ENCODE data around the gene PFN1.

Gene PFN1

GRCh38 chr17:4969551-4970173, 21.3 kb upstream of the PFN1 start:
- H3K27me3 Mint-ChIP-seq (ENCODE audit: low read depth) = no peaks in the 10 kb centered on the region
- H3K4me1 Mint-ChIP-seq = peaks cover 29% of the 10 kb centered on the region
- no peak overlapping the region for H3K4me3 Mint-ChIP-seq
- no peak overlapping the region for H3K27ac Mint-ChIP-seq
- peaks cover 31% of the 10 kb centered on the region for H3K36me3 Mint-ChIP-seq (ENCODE audit: low read depth)
- TF ChIP-seq CTCF (IDR thresholded peaks at IDR 0.05; ENCODE audit: unreplicated experiment in 3 of 3) = no peak
- H3K9me3 Mint-ChIP-seq = no peaks in the 10 kb centered on the region

- H3K36me3 Mint-ChIP-seq (ENCODE audit: low read depth) = peaks cover 26% of the 10 kb centered on the region
- no peaks in the 10 kb centered on the region for H3K27me3 Mint-ChIP-seq (ENCODE audit: low read depth)
- peaks cover 29% of the 10 kb centered on the region for H3K4me1 Mint-ChIP-seq
- H3K4me3 Mint-ChIP-seq = no peak overlapping the region
- no peaks in the 10 kb centered on the region for H3K9me3 Mint-ChIP-seq
- TF ChIP-seq CTCF (IDR thresholded peaks at IDR 0.05; ENCODE audit: unreplicated experiment in 3 of 3) = no peak
- no peak overlapping the region for H3K27ac Mint-ChIP-seq
These were observed 20.8 kb upstream of the PFN1 start for GRCh38 chr17:4969047-4969550.

GRCh38 chr17:4968486-4969046, 20.2 kb upstream of the PFN1 start:
- no peak overlapping the region for H3K27ac Mint-ChIP-seq
- H3K27me3 Mint-ChIP-seq (ENCODE audit: low read depth) = no peaks in the 10 kb centered on the region
- H3K4me3 Mint-ChIP-seq = no peak overlapping the region
- peaks cover 22% of the 10 kb centered on the region for H3K36me3 Mint-ChIP-seq (ENCODE audit: low read depth)
- no peak for TF ChIP-seq CTCF (IDR thresholded peaks at IDR 0.05; ENCODE audit: unreplicated experiment in 3 of 3)
- H3K4me1 Mint-ChIP-seq = peaks cover 29% of the 10 kb centered on the region
- no peaks in the 10 kb centered on the region for H3K9me3 Mint-ChIP-seq

GRCh38 chr17:4967539-4968485, 19.5 kb upstream of the PFN1 start, which contains the start of gene SPAG7:
Gene SPAG7 (minus strand): TSS chr17:4967817. CDS start chr17:4967804, 13 bp downstream.
- no peak for TF ChIP-seq CTCF (IDR thresholded peaks at IDR 0.05; ENCODE audit: unreplicated experiment in 3 of 3)
- no peaks in the 10 kb centered on the region for H3K27me3 Mint-ChIP-seq (ENCODE audit: low read depth)
- no peak within 1 kb of the TSS for H3K4me3 Mint-ChIP-seq
- H3K36me3 Mint-ChIP-seq (ENCODE audit: low read depth) = peaks cover 22% of the 10 kb centered on the region
- H3K27ac Mint-ChIP-seq = peak within 1 kb of the TSS in 2 of 3 experiments; percentile 93 to 94
- no peaks in the 10 kb centered on the region for H3K9me3 Mint-ChIP-seq
- H3K4me1 Mint-ChIP-seq = peaks cover 29% of the 10 kb centered on the region

GRCh38 chr17:4966844-4967538, 18.7 kb upstream of the PFN1 start:
- H3K4me1 Mint-ChIP-seq = peaks cover 29% of the 10 kb centered on the region
- H3K36me3 Mint-ChIP-seq (ENCODE audit: low read depth) = peaks cover 19% of the 10 kb centered on the region
- no peaks in the 10 kb centered on the region for H3K27me3 Mint-ChIP-seq (ENCODE audit: low read depth)
- no peak for TF ChIP-seq CTCF (IDR thresholded peaks at IDR 0.05; ENCODE audit: unreplicated experiment in 3 of 3)
- H3K27ac Mint-ChIP-seq = peak overlapping the region in 1 of 3 experiments; percentile 94
- no peaks in the 10 kb centered on the region for H3K9me3 Mint-ChIP-seq
- H3K4me3 Mint-ChIP-seq = no peak overlapping the region

Data from nephron (organoid).